Stimulated activated CD4-positive, alpha-beta T cell treated with anti-CD3 and anti-CD28 coated beads, TNF-alpha, amount 100 ng/mL, for 24 hours (primary cell): Measurements from ENCODE around the gene NSFL1C.

Experiments used
- DNase-seq, 3 experiments: peaks; one replicate each; pipeline ENCODE4 v3.0.0-alpha.2; 2020; ENCODE audit warnings: low read depth in 3 of 3

NSFL1C gene

GRCh38 chr20:1460275-1460674, 6.4 kb downstream of the NSFL1C start:
- DNase-seq, result no peak

- DNase-seq, result no peak
Observed at GRCh38 chr20:1457992-1458391, 8.7 kb downstream of the NSFL1C start.

- no peak for DNase-seq
Observed at GRCh38 chr20:1456300-1456699, 10.3 kb downstream of the NSFL1C start.

GRCh38 chr20:1450926-1451491, 15.6 kb downstream of the NSFL1C start:
- no peak for DNase-seq

- no peak for DNase-seq
Observed at GRCh38 chr20:1449370-1449769, 17.3 kb downstream of the NSFL1C start.

- no peak for DNase-seq
Observed at GRCh38 chr20:1448081-1448620, 18.5 kb downstream of the NSFL1C start.

GRCh38 chr20:1446536-1446935, 20.1 kb downstream of the NSFL1C start:
- DNase-seq, result no peak

- DNase-seq, result no peak
Observed at GRCh38 chr20:1443085-1443484, 23.6 kb downstream of the NSFL1C start.

GRCh38 chr20:1442304-1442703, 24.3 kb downstream of the NSFL1C start:
- no peak for DNase-seq

- no peak for DNase-seq
Observed at GRCh38 chr20:1441133-1441532, 25.5 kb downstream of the NSFL1C start.

GRCh38 chr20:1440024-1440423, 26.6 kb downstream of the NSFL1C start:
- peak in 1 of 3 experiments; percentile 9 for DNase-seq

GRCh38 chr20:1438361-1438760, 28.3 kb downstream of the NSFL1C start:
- no peak for DNase-seq

- peak; percentile 60 to 77 (median 71) for DNase-seq
Observed at GRCh38 chr20:1437235-1437904, 29.3 kb downstream of the NSFL1C start.

- no peak for DNase-seq
Observed at GRCh38 chr20:1436263-1436662, 30.4 kb downstream of the NSFL1C start.

- no peak for DNase-seq
Observed at GRCh38 chr20:1435337-1435699, 31.3 kb downstream of the NSFL1C start.

- peak; percentile 20 to 41 (median 27) for DNase-seq
Observed at GRCh38 chr20:1434571-1435336, 31.9 kb downstream of the NSFL1C start.

GRCh38 chr20:1431158-1431557, 35.5 kb downstream of the NSFL1C start:
- DNase-seq, result no peak

- no peak for DNase-seq
Observed at GRCh38 chr20:1430004-1430451, 36.6 kb downstream of the NSFL1C start.

- DNase-seq, result no peak
Observed at GRCh38 chr20:1429143-1429728, 37.4 kb downstream of the NSFL1C start.

GRCh38 chr20:1427457-1428054, 39.1 kb downstream of the NSFL1C start:
- DNase-seq, result no peak

- DNase-seq, result no peak
Observed at GRCh38 chr20:1426231-1426849, 40.3 kb downstream of the NSFL1C start.
